HL-60 (cell line): Measurements from ENCODE around the gene RTCB.

ENCODE experiments used
- CTCF ChIP-seq: IDR thresholded peaks from one replicate; pipeline ENCODE4 v1.5.1; 2011; ENCODE audit warnings: low read length, control low read depth, inconsistent platforms; ENCODE audit not compliant: insufficient read depth
- GABPA ChIP-seq: IDR thresholded peaks from 2 replicates; pipeline ENCODE4 v1.6.1; 2012; ENCODE audit warnings: low read depth
- POLR2AphosphoS5 ChIP-seq: IDR thresholded peaks from 2 replicates; pipeline ENCODE4 v1.6.1; 2012; ENCODE audit warnings: low read depth
- REST ChIP-seq: IDR thresholded peaks from 2 replicates; pipeline ENCODE4 v1.6.1; 2012; ENCODE audit warnings: low read depth; ENCODE audit not compliant: insufficient replicate concordance
- SPI1 ChIP-seq: IDR thresholded peaks from 2 replicates; pipeline ENCODE4 v1.6.1; 2012; ENCODE audit warnings: low read depth, mild to moderate bottlenecking, borderline replicate concordance

GRCh38 chr22:32375678-32376450 is 36.2 kb downstream of the RTCB start:
- no peak for TF ChIP-seq SPI1
- no peak for TF ChIP-seq CTCF
- TF ChIP-seq POLR2AphosphoS5: no peak
- TF ChIP-seq GABPA: no peak
- TF ChIP-seq REST: no peak
